HepG2 (cell line): Measurements from ENCODE around the gene GLB1L. TPM values are rescaled to one million over a fixed set of nuclear protein-coding genes. Genes with fewer than 3 reads are reported as not detected.

Source experiments
- AHR ChIP-seq: IDR thresholded peaks from 2 replicates; pipeline ENCODE4 v1.6.1; 2018; ENCODE audit warnings: missing genetic modification reagents, missing compliant biosample characterization
- CAMTA2 ChIP-seq: sonication (generic); formaldehyde crosslinking; IDR thresholded peaks from 2 replicates; pipeline ENCODE4 v1.4.0; 2020; ENCODE audit warnings: mild to moderate bottlenecking, missing genetic modification reagents, borderline replicate concordance
- CHD2 ChIP-seq: IDR thresholded peaks from 2 replicates; pipeline ENCODE4 v1.6.1; 2011; ENCODE audit warnings: low read depth, low read length, improper control_type of control experiment
- NBN ChIP-seq: fragments of 450-650 bp; conservative IDR thresholded peaks from 2 replicates; pipeline ENCODE4 v1.6.1; 2017
- NKX3-1 ChIP-seq: sonication (generic); formaldehyde crosslinking; IDR thresholded peaks from 2 replicates; pipeline ENCODE4 v1.5.0; 2020; ENCODE audit warnings: missing genetic modification reagents
- POGZ ChIP-seq: sonication (generic); formaldehyde crosslinking; IDR thresholded peaks from 2 replicates; pipeline ENCODE4 v1.4.0; 2020; ENCODE audit warnings: mild to moderate bottlenecking, missing genetic modification reagents
- SIN3A ChIP-seq: IDR thresholded peaks from 2 replicates; pipeline ENCODE4 v1.6.1; 2011; ENCODE audit warnings: low read depth, mild to moderate bottlenecking, control low read depth, low read length, borderline replicate concordance
- SMAD3 ChIP-seq: sonication (generic); formaldehyde crosslinking; IDR thresholded peaks from 2 replicates; pipeline ENCODE4 v1.4.0; 2020; ENCODE audit warnings: missing genetic modification reagents
- SP4 ChIP-seq: sonication (generic); formaldehyde crosslinking; IDR thresholded peaks from 2 replicates; pipeline ENCODE4 v1.8.1; 2023; ENCODE audit warnings: mild to moderate bottlenecking, missing genetic modification reagents
- TOPORS ChIP-seq: sonication (generic); formaldehyde crosslinking; IDR thresholded peaks from 2 replicates; pipeline ENCODE4 v1.8.0; 2023; ENCODE audit warnings: mild to moderate bottlenecking, missing genetic modification reagents
- YEATS2 ChIP-seq: sonication (generic); formaldehyde crosslinking; IDR thresholded peaks from 2 replicates; pipeline ENCODE4 v1.4.0; 2020; ENCODE audit warnings: missing genetic modification reagents, borderline replicate concordance
- ZEB1 ChIP-seq: IDR thresholded peaks from 2 replicates; pipeline ENCODE4 v1.6.1; 2012; ENCODE audit warnings: mild to moderate bottlenecking, low read depth, inconsistent platforms; ENCODE audit not compliant: insufficient replicate concordance
- ZIK1 ChIP-seq: sonication (generic); formaldehyde crosslinking; IDR thresholded peaks from 2 replicates; pipeline ENCODE4 v1.5.0; 2020; ENCODE audit warnings: mild to moderate bottlenecking, low read depth, missing genetic modification reagents, borderline replicate concordance
- ZNF121 ChIP-seq: sonication (generic); formaldehyde crosslinking; IDR thresholded peaks from 2 replicates; pipeline ENCODE4 v1.5.0; 2020; ENCODE audit warnings: mild to moderate bottlenecking, missing genetic modification reagents
- ZNF143 ChIP-seq: sonication (generic); formaldehyde crosslinking; IDR thresholded peaks from 2 replicates; pipeline ENCODE4 v1.4.0; 2020; ENCODE audit warnings: missing genetic modification reagents
- ZNF263 ChIP-seq: sonication (generic); formaldehyde crosslinking; IDR thresholded peaks from 2 replicates; pipeline ENCODE4 v1.4.0; 2020; ENCODE audit warnings: missing genetic modification reagents
- ZNF549 ChIP-seq: sonication (generic); formaldehyde crosslinking; IDR thresholded peaks from 2 replicates; pipeline ENCODE4 v1.5.0; 2020; ENCODE audit warnings: missing genetic modification reagents
- ZNF883 ChIP-seq: sonication (generic); formaldehyde crosslinking; IDR thresholded peaks from 2 replicates; pipeline ENCODE4 v1.5.1; 2020; ENCODE audit warnings: mild to moderate bottlenecking, missing genetic modification reagents; ENCODE audit errors: not compliant biosample characterization
- ZZZ3 ChIP-seq: sonication (generic); formaldehyde crosslinking; IDR thresholded peaks from 2 replicates; pipeline ENCODE4 v1.4.0; 2020; ENCODE audit warnings: missing genetic modification reagents, mild to moderate bottlenecking, borderline replicate concordance
- polyA plus RNA-seq, 8 experiments: library from polyadenylated mRNA; depleted of rRNA in 3 of 8; stranded (reverse) in 7 of 8; unstranded in 1 of 8; fragments of >200 nt; fragmentation: Illumina TruSeq in 4 of 8; extraction: Trizol in 4 of 8; gene quantifications; 2 replicates each; pipeline versions ENCODE4 v1.2.1 to v1.2.3, GENCODE V29; 2011 to 2016; ENCODE audit warnings: low read depth in 4 of 8, missing spikeins in 1 of 8, mixed read lengths in 1 of 8; ENCODE audit not compliant: insufficient read depth in 1 of 8
- total RNA-seq, 5 experiments: library from RNA; depleted of rRNA; stranded (reverse); fragments of >200 nt; fragmentation: Illumina TruSeq; extraction: Trizol; gene quantifications; 2 replicates each; pipeline ENCODE4 v1.2.3, GENCODE V29; 2016; ENCODE audit warnings: low read depth in 1 of 5
- TF ChIP-seq, protein P1 (sequence below): sonication (generic); formaldehyde crosslinking; IDR thresholded peaks from 2 replicates; pipeline ENCODE4 v1.4.0; 2020; ENCODE audit warnings: missing genetic modification reagents, low read depth, mild to moderate bottlenecking, borderline replicate concordance
- TF ChIP-seq, protein P2 (sequence below): sonication (generic); formaldehyde crosslinking; IDR thresholded peaks from 2 replicates; pipeline ENCODE4 v1.5.0; 2020; ENCODE audit warnings: mild to moderate bottlenecking, missing genetic modification reagents, borderline replicate concordance
- TF ChIP-seq, protein P3 (sequence below): sonication (generic); formaldehyde crosslinking; IDR thresholded peaks from 2 replicates; pipeline ENCODE4 v1.4.0; 2020; ENCODE audit warnings: missing genetic modification reagents

Gene GLB1L
- total and polyA plus RNA-seq, 2 of the 13 experiments (the other 11 are each of a cell fraction or from before 2014, with no cell fraction given), result 6.8 to 7.3 TPM

DNA sequence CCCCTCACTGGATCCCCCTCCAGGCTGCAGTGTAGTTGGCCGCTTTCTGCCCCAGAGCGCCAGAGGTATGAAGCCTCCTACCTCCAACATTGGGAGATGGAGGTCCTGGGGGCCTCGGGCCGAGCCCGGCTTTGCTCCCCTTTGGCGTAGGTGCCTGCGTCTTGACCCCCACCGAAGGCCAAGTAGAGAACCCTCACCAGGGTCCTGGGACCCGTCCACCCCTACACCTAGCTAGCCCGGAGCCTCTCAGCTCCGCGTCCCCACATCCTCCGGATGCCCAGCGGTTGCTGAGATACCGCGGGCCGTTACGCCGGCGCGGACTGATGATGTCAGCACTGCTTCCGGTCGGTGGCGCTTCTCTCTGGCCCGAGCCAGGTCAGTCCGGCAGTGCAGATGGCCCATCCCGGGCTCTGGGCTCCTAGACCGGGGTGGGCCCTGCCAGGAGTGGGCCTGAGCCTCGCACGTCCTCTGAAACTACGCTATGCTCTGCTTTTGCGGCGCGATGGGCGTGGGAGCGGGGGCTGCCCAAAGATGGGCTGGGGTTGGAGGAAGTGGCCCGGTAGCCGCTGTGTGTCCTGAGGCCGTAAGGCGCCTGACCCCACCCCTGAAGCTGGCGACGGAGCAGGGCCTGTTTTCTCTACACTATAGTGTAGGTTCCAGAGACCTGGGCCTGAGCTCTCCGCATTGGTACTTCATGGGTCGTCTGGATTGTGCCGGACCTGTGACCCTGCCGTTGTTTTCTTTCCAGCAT lies at the start of gene GLB1L, which contains the start of gene STK16 (continued):
- TF ChIP-seq TOPORS (no peak), ZNF143 (CRISPR knock-in tag) (peak; percentile 64; the same call in 1 of the 2 replicates), CAMTA2 (CRISPR knock-in tag) (peak; percentile 26; the same call in 1 of the 2 replicates), ZNF549 (CRISPR knock-in tag) (no peak), ZNF883 (peak; percentile 96), SMAD3 (CRISPR knock-in tag) (peak; percentile 97), YEATS2 (peak; percentile 96), POGZ (CRISPR knock-in tag) (peak; percentile 94), NBN (no peak), ZNF121 (CRISPR knock-in tag) (peak; percentile 91), SIN3A (peak; percentile 98), SP4 (CRISPR knock-in tag) (peak; percentile 89), ZZZ3 (CRISPR knock-in tag) (peak; percentile 93), AHR (CRISPR knock-in tag) (peak; percentile 46; the same call in 1 of the 2 replicates), ZEB1 (peak; percentile 71), ZIK1 (CRISPR knock-in tag) (0 out of 2 replicates have a peak, but pooled peaks have one; percentile 34), CHD2 (no peak), ZNF263 (CRISPR knock-in tag) (peak; percentile 75), NKX3-1 (CRISPR knock-in tag) (peak; percentile 95)
- TF ChIP-seq, protein P1, sequence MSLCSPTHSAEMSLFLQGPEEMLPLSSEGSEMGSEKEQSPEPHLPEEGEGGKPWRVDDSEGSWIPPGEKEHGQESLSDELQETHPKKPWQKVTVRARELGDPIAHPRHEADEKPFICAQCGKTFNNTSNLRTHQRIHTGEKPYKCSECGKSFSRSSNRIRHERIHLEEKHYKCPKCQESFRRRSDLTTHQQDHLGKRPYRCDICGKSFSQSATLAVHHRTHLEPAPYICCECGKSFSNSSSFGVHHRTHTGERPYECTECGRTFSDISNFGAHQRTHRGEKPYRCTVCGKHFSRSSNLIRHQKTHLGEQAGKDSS (CRISPR knock-in tag), result peak; percentile 86; the same call in 1 of the 2 replicates
- TF ChIP-seq, protein P2, sequence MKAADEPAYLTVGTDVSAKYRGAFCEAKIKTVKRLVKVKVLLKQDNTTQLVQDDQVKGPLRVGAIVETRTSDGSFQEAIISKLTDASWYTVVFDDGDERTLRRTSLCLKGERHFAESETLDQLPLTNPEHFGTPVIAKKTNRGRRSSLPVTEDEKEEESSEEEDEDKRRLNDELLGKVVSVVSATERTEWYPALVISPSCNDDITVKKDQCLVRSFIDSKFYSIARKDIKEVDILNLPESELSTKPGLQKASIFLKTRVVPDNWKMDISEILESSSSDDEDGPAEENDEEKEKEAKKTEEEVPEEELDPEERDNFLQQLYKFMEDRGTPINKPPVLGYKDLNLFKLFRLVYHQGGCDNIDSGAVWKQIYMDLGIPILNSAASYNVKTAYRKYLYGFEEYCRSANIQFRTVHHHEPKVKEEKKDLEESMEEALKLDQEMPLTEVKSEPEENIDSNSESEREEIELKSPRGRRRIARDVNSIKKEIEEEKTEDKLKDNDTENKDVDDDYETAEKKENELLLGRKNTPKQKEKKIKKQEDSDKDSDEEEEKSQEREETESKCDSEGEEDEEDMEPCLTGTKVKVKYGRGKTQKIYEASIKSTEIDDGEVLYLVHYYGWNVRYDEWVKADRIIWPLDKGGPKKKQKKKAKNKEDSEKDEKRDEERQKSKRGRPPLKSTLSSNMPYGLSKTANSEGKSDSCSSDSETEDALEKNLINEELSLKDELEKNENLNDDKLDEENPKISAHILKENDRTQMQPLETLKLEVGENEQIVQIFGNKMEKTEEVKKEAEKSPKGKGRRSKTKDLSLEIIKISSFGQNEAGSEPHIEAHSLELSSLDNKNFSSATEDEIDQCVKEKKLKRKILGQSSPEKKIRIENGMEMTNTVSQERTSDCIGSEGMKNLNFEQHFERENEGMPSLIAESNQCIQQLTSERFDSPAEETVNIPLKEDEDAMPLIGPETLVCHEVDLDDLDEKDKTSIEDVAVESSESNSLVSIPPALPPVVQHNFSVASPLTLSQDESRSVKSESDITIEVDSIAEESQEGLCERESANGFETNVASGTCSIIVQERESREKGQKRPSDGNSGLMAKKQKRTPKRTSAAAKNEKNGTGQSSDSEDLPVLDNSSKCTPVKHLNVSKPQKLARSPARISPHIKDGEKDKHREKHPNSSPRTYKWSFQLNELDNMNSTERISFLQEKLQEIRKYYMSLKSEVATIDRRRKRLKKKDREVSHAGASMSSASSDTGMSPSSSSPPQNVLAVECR (CRISPR knock-in tag), result peak; percentile 100
- TF ChIP-seq, protein P3, sequence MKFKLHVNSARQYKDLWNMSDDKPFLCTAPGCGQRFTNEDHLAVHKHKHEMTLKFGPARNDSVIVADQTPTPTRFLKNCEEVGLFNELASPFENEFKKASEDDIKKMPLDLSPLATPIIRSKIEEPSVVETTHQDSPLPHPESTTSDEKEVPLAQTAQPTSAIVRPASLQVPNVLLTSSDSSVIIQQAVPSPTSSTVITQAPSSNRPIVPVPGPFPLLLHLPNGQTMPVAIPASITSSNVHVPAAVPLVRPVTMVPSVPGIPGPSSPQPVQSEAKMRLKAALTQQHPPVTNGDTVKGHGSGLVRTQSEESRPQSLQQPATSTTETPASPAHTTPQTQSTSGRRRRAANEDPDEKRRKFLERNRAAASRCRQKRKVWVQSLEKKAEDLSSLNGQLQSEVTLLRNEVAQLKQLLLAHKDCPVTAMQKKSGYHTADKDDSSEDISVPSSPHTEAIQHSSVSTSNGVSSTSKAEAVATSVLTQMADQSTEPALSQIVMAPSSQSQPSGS (CRISPR knock-in tag), result peak; percentile 82; the same call in 1 of the 2 replicates
